Stimulated activated CD8-positive, alpha-beta memory T cell treated with anti-CD3 and anti-CD28 coated beads, Interleukin-2, amount 100 ng/mL, for 48 hours (primary cell): Measurements from ENCODE around the gene ISCA2.

Source experiments
- DNase-seq, 2 donors: peaks; one replicate each; pipeline ENCODE4 v3.0.0-alpha.2; 2020; ENCODE audit warnings: low read depth in 2 of 2

Gene ISCA2

GRCh38 chr14:74508844-74509428, 15.4 kb downstream of the ISCA2 start:
- DNase-seq: no peak

GRCh38 chr14:74509587-74510222, 16.1 kb downstream of the ISCA2 start:
- DNase-seq: no peak

- DNase-seq: no peak
Measured at GRCh38 chr14:74510223-74510931, 16.8 kb downstream of the ISCA2 start.

DNA sequence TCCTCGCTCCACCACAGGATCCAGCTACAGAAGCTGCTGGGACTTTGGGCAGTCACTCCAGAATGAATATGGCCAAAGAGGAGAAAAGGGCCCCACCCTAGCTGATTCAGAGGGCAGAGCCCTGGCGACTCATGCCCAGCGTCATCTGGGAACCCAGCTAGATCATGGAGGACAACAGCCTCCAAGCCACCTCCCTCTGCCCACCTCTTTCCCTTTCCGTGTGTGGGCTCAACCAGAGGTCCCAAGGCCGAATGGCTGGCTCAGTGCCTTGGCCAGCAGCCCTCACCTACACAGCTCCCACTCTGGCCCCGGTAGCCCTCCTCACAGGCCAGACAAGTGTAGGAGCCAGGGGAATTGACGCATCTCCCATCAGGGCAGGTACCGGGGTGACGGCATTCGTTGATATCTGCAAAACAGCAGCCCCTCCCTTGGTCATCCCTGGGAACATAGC, 17.4 kb downstream of the ISCA2 start:
- no peak for DNase-seq

DNA sequence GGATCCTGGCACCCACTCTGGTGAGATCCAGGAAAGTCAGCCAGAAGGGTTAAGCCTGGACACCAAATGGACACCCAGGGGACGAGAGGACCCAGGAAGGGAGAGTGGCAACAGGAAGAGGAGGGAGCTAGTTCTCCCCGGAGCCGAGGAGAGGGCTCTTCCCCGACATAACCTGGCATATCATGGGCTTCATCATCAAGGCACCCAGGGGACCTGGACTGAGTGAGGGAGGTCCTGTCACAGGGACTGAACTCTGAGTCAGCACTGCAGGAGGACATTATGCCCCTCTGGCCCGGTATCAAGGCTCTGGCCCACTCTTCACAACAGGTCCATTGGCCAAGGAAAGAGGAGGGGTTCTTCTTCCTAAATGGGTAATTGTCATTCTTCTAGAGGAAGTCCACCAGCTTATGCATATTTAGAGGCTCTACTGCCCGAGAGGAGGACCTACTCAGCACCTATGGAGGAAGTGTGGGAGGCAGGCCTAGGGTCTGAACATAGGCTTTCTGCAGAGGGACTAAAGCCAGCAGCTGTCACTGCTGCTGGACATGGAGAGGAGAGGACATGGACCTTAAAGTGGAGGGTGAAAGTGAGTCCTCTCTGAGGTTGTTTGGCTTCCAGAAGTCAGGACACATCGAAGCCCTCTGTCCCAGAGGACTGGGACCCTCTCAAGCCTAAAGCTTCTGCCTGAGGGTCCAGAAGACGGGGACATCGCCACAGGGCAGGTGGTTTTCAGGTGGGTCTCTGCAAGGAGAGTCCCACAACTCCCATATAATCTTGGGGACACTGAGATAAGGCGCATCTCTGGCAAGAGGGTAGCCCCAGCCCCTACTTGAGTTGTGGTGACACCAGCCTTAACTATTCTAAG, 18.6 kb downstream of the ISCA2 start:
- no peak for DNase-seq

DNA sequence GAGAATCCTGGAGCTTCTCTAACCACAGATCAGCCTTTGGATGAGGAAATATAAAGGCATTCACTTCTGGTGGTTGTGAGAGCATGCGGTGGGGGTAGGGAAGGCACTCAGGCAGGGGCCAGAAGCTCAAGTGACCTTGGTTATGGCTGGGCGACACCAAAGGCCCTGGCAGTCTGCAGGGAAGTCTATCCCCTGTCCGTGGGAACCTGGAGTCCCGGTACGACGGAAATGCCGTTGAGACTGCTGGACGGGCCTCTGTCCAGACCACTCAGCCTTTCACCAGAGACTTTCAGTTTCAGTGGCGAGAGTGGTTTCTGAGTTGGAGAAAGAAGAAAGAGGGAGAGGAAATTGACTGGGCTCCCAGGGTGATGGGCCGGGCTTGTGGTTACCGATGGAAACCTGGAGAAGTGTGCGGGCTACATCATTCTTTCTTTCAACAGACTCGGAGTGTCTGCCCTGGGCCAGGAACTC, 20.9 kb downstream of the ISCA2 start:
- DNase-seq: no peak

GRCh38 chr14:74515891-74516412, 22.4 kb downstream of the ISCA2 start:
- DNase-seq: no peak

GRCh38 chr14:74516451-74517160, 23.0 kb downstream of the ISCA2 start:
- no peak for DNase-seq

DNA sequence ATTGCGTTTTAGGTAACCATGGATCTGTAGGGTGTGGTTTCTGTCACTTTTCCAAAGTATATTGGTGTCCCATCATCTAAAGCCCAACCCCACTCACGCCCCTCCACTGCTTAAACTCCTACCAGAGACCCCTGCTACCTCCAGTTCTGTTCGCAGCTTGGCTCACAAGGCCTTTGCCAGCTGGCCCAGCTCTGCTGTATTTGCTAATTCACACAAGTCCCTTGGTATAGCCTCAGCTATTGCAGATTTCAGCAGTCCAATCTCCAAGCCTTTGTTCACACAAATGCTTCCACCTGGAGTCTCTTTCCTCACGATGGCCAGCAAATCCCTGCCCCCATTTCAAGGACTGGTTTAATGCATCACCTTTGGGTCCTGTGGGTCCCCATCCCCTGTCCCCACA, 24.2 kb downstream of the ISCA2 start:
- DNase-seq: no peak

- no peak for DNase-seq
Measured at GRCh38 chr14:74518221-74518620, 24.7 kb downstream of the ISCA2 start.

DNA sequence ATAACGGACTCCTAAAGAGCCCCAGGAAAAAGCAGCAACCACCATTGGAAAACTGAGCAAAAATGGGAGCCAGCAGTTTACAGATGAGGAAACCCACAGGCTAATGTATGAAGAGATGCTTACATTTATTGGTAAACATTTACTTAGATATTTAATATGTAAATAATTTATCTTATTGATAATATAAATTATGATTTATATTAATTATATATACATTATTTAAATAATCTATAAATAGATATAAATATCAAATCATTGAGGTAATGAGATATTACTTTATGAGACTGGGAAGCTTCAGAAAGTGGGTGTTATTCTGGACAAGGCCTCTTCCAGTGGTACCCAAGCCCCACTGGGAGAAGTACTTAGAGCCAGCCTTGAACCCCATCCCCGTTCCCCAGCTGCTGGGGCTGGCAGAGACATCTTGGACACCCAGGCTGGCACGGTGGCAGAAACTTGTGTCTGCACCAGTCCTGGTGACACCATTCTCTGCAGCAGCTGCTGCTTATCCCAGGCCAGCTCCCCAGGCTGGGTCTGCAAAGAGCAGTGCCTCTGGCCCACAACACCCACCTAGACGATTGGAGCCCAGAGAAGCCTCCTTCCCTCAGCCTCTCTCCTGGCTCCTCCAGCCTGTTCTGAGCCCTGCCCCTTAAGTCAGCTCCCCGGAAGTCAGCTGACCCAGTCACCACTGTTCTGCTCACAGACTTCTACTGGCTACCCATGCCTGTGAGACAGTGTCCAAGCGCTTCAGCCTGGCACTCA, 25.9 kb downstream of the ISCA2 start:
- DNase-seq: no peak

DNA sequence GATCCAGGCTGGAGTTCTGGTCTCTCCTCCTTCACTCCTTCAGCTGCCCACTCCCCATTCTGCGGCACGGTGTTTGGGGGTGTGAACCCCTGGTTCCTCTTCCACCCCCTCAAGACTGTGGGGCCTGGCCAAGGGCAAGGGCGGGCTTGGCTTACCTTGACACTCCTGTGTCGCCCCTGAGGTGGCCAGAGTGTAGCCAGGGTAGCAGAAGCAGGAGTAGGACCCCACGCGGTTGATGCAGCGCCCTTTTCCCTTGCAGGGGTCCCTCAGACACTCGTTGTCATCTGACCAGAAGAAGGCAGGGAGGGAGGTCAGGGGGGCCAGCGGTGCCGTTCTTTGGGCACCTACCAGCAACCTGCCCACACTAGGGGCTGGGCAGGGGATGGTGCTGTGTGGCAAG, 28.2 kb downstream of the ISCA2 start:
- DNase-seq: no peak

- no peak for DNase-seq
Measured at GRCh38 chr14:74522740-74523139, 29.2 kb downstream of the ISCA2 start.

- no peak for DNase-seq
Measured at GRCh38 chr14:74524076-74524811, 30.7 kb downstream of the ISCA2 start.

DNA sequence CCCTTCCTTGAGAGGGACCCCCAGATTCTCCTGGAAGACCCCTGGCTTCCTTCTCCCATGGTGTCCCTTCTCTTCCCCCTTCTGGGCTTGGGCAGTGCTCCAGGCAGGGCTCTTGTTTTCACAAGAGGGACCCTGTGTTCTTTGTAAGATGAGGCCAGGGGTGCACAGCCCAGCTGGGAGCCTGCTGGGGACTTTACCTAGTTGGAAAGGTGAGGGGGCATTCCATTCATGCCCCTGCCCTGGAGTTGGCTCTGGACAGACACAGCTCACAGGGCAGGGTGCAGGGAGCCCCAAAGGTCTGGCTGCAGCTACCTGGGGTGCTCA, 31.2 kb downstream of the ISCA2 start:
- DNase-seq: no peak

DNA sequence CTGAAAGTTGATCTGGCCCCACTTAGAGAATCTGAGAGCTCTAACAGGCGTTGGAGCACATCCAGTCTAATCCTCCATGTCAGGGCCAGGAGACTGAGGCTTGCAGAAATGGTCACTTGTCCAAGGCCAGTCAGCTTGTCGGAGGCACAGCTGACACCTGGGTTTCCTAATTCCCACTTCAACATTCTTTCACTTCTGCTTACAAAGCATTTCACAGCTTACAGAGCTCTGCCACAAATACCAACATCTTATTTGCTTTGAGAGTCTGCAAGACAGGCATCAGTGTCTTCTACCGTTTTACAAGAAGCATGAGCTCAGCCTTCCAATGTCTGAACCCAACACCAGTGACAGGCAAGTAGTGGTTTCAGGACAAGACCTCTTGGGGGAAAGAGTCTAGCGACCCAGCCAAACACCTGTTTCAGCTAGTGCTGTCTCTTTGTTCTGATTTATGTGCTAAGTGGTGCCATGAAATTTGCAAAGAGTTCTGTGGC, 31.8 kb downstream of the ISCA2 start:
- no peak for DNase-seq

GRCh38 chr14:74526854-74527585, 33.5 kb downstream of the ISCA2 start:
- DNase-seq: no peak

GRCh38 chr14:74527736-74528280, 34.2 kb downstream of the ISCA2 start:
- DNase-seq: no peak

GRCh38 chr14:74528406-74528805, 34.8 kb downstream of the ISCA2 start:
- no peak for DNase-seq
